Right lobe of liver (tissue), 4 donors: ENCODE results near the gene TMEM72.

ENCODE experiments used
- POLR2A ChIP-seq: fragments of 450-650 bp; IDR thresholded peaks from one replicate; pipeline ENCODE4 v1.6.1; 2017; ENCODE audit warnings: antibody characterized with exemption, mild to moderate bottlenecking
- TF ChIP-seq, protein P1 (sequence below), 4 donors: fragments of 200-600 bp in 3 of 4; fragments of 450-650 bp in 1 of 4; IDR thresholded peaks; one replicate each; pipeline versions ENCODE4 v1.5.1 to v1.8.0; 2016 to 2022; ENCODE audit warnings: antibody characterized with exemption in 4 of 4, mild to moderate bottlenecking in 2 of 4
- donor health status: DM: no; HTN: no; CAD: no.
- donor health status: DM: no; HTN: no; CAD: no.
- donor health status: DM: no; HTN: yes; CAD: no.

DNA sequence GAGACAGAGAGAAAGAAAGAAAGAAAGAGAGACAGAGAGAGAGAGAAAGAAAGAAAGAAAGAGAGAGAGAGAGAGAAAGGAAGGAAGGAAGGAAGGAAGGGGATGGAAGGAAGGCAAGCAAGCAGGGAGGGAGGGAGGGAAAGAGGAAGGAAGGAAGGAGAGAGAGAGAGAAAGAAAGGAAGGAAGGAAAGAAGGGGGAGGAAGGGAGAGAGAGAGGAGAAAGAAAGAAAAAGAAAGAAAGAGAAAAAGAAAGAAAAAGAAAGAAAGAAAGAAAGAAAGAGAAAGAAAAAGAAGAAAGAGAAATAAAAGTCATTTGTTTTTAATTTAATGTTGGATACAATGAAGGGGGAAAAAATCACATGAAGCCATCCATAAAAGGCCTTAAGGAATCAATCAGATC is 43.8 kb downstream of the TMEM72 start:
- TF ChIP-seq, protein P1, sequence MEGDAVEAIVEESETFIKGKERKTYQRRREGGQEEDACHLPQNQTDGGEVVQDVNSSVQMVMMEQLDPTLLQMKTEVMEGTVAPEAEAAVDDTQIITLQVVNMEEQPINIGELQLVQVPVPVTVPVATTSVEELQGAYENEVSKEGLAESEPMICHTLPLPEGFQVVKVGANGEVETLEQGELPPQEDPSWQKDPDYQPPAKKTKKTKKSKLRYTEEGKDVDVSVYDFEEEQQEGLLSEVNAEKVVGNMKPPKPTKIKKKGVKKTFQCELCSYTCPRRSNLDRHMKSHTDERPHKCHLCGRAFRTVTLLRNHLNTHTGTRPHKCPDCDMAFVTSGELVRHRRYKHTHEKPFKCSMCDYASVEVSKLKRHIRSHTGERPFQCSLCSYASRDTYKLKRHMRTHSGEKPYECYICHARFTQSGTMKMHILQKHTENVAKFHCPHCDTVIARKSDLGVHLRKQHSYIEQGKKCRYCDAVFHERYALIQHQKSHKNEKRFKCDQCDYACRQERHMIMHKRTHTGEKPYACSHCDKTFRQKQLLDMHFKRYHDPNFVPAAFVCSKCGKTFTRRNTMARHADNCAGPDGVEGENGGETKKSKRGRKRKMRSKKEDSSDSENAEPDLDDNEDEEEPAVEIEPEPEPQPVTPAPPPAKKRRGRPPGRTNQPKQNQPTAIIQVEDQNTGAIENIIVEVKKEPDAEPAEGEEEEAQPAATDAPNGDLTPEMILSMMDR (IDR thresholded peaks at IDR 0.05), result no peak
- TF ChIP-seq POLR2A, result no peak
